ENCODE measurements around the gene GXYLT1.

Gene GXYLT1

DNA sequence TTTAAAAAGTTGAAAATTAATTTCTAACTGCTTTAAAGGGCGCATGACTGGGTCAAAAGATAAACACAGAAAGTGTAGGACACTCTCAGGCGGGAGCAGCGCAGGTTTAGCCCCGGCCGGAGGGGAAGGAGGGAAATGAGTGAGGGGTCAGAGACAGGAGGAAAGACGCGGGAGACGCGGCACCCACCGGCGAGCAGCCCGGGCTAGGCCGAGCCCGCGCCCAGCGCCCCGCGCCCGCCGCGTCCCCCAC lies 591 bp downstream of the GXYLT1 start:
- Histone ChIP-seq H3K27me3 (ENCODE audit: insufficient read depth, low read length, poor library complexity, severe bottlenecking) (no peaks in the 10 kb centered on the region), H3K79me2 (ENCODE audit: insufficient read depth, low read length) (peaks cover 52% of the 10 kb centered on the region), H3K9ac (ENCODE audit: low read depth, low read length, poor library complexity, severe bottlenecking) (peak overlapping the region; percentile 69), H3K9me2 (replicated peaks; ENCODE audit: low read depth, low read length) (no peaks in the 10 kb centered on the region), H3K4me3 (ENCODE audit: low read length, poor library complexity, severe bottlenecking) (peak overlapping the region; percentile 77), H3F3A (ENCODE audit: low read depth) (no peaks in the 10 kb centered on the region), H3K4me1 (ENCODE audit: insufficient read depth, low read length, poor library complexity, severe bottlenecking) (peaks cover 38% of the 10 kb centered on the region), H3K9me3 (ENCODE audit: insufficient read depth, low read depth, low read length) (no peaks in the 10 kb centered on the region), H3K4me2 (ENCODE audit: low read depth, low read length, poor library complexity, severe bottlenecking) (peak overlapping the region; percentile 85), H2AFZ (ENCODE audit: low read length) (peak overlapping the region; percentile 85; the same call in 1 of the 2 replicates), H3K36me3 (ENCODE audit: insufficient read depth, low read length) (no peaks in the 10 kb centered on the region), H4K20me1 (ENCODE audit: insufficient read depth, low read length, poor library complexity, severe bottlenecking) (peaks cover 42% of the 10 kb centered on the region)
- TF ChIP-seq, protein P1, sequence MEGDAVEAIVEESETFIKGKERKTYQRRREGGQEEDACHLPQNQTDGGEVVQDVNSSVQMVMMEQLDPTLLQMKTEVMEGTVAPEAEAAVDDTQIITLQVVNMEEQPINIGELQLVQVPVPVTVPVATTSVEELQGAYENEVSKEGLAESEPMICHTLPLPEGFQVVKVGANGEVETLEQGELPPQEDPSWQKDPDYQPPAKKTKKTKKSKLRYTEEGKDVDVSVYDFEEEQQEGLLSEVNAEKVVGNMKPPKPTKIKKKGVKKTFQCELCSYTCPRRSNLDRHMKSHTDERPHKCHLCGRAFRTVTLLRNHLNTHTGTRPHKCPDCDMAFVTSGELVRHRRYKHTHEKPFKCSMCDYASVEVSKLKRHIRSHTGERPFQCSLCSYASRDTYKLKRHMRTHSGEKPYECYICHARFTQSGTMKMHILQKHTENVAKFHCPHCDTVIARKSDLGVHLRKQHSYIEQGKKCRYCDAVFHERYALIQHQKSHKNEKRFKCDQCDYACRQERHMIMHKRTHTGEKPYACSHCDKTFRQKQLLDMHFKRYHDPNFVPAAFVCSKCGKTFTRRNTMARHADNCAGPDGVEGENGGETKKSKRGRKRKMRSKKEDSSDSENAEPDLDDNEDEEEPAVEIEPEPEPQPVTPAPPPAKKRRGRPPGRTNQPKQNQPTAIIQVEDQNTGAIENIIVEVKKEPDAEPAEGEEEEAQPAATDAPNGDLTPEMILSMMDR (conservative IDR thresholded peaks at IDR 0.05; ENCODE audit: low read length) = no peak
- TF ChIP-seq EZH2phosphoT487 (IDR thresholded peaks at IDR 0.05; ENCODE audit: borderline replicate concordance) = no peak

DNA sequence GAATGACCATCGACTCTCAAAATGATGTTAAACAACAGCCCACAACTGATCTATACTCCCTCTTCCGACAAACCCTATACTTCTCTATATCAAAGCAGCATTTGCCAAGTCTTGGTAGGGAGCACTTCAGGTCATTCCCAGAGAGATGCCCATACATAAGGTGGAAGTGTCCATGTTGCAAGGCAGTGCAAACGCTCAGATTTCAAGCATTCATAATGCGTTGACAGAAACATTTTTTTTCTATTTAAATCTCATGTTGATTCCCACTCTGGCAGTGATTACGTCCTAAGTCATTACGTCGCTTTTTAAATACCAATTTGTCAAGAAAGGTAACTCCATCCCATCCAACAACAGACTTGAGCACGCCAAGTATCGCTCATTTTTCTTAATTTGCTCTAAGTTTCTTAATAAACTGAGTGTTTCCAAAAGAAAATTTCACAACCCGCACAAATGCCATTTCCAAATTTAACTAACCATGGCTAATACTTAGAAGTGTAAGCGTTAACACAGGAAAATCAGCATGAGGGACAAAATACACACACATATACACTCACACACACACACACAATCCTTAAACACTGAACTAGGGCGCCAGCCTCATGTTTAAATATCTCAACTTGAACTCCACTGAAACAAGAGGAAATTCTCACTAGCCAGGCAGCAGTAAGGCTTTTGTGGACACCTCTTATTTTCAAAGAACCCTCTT lies 1.1 kb downstream of the GXYLT1 start:
- Histone ChIP-seq H3K27me3 (ENCODE audit: insufficient read depth, low read length, poor library complexity, severe bottlenecking) (no peaks in the 10 kb centered on the region), H3K79me2 (ENCODE audit: insufficient read depth, low read length) (peaks cover 57% of the 10 kb centered on the region)
- no peak for TF ChIP-seq EZH2phosphoT487 (IDR thresholded peaks at IDR 0.05; ENCODE audit: borderline replicate concordance)
- TF ChIP-seq, protein P1 (conservative IDR thresholded peaks at IDR 0.05; ENCODE audit: low read length) = no peak

GRCh38 chr12:42141981-42142606 lies 2.6 kb downstream of the GXYLT1 start:
- Histone ChIP-seq H3K9me3 (ENCODE audit: insufficient read depth, low read depth, low read length) (no peaks in the 10 kb centered on the region), H3K36me3 (ENCODE audit: insufficient read depth, low read length) (no peaks in the 10 kb centered on the region), H3K4me1 (ENCODE audit: insufficient read depth, low read length, poor library complexity, severe bottlenecking) (peaks cover 38% of the 10 kb centered on the region), H3K79me2 (ENCODE audit: insufficient read depth, low read length) (peaks cover 72% of the 10 kb centered on the region), H3K9ac (ENCODE audit: low read depth, low read length, poor library complexity, severe bottlenecking) (peak overlapping the region; percentile 17), H3F3A (ENCODE audit: low read depth) (no peaks in the 10 kb centered on the region), H2AFZ (ENCODE audit: low read length) (no peak overlapping the region), H3K9me2 (replicated peaks; ENCODE audit: low read depth, low read length) (no peaks in the 10 kb centered on the region), H3K4me2 (ENCODE audit: low read depth, low read length, poor library complexity, severe bottlenecking) (peak overlapping the region; percentile 85), H3K4me3 (ENCODE audit: low read length, poor library complexity, severe bottlenecking) (peak overlapping the region; percentile 77), H4K20me1 (ENCODE audit: insufficient read depth, low read length, poor library complexity, severe bottlenecking) (peaks cover 48% of the 10 kb centered on the region), H3K27me3 (ENCODE audit: insufficient read depth, low read length, poor library complexity, severe bottlenecking) (no peaks in the 10 kb centered on the region)
- TF ChIP-seq, protein P1 (conservative IDR thresholded peaks at IDR 0.05; ENCODE audit: low read length) = no peak
- no peak for TF ChIP-seq EZH2phosphoT487 (IDR thresholded peaks at IDR 0.05; ENCODE audit: borderline replicate concordance)

More for the DNA sequence above, 1.1 kb downstream of the GXYLT1 start:
- Histone ChIP-seq H4K20me1 (ENCODE audit: insufficient read depth, low read length, poor library complexity, severe bottlenecking) (peaks cover 43% of the 10 kb centered on the region), H3K9me2 (replicated peaks; ENCODE audit: low read depth, low read length) (no peaks in the 10 kb centered on the region), H3K9me3 (ENCODE audit: insufficient read depth, low read depth, low read length) (no peaks in the 10 kb centered on the region), H3K9ac (ENCODE audit: low read depth, low read length, poor library complexity, severe bottlenecking) (peak overlapping the region; percentile 69), H3F3A (ENCODE audit: low read depth) (no peaks in the 10 kb centered on the region), H3K4me3 (ENCODE audit: low read length, poor library complexity, severe bottlenecking) (peak overlapping the region; percentile 77), H3K4me2 (ENCODE audit: low read depth, low read length, poor library complexity, severe bottlenecking) (peak overlapping the region; percentile 85), H3K4me1 (ENCODE audit: insufficient read depth, low read length, poor library complexity, severe bottlenecking) (peaks cover 38% of the 10 kb centered on the region), H3K36me3 (ENCODE audit: insufficient read depth, low read length) (no peaks in the 10 kb centered on the region), H2AFZ (ENCODE audit: low read length) (peak overlapping the region; percentile 85; the same call in 1 of the 2 replicates)
